SK-N-SH (cell line): ENCODE measurements around the gene C5orf52. TPM values are rescaled to one million over a fixed set of nuclear protein-coding genes. Genes with fewer than 3 reads are reported as not detected.

Experiments
- CTCF ChIA-PET: fragments of 300-600, 350-600 bp; formaldehyde crosslinking; extraction: SDS; loops from one replicate; lab custom pipeline; 2021; lab: Yijun Ruan, JAX
- POLR2A ChIA-PET: fragments of 350-600 bp; sonication (Branson Sonifier 250); formaldehyde crosslinking; extraction: SDS; loops from one replicate; lab custom pipeline; 2020; ENCODE audit warnings: antibody characterized with exemption, inconsistent platforms; lab: Yijun Ruan, JAX
- DNase-seq: peaks from one replicate; pipeline ENCODE4 v3.0.0; 2012
- H2AFZ ChIP-seq: fragments of 200-600 bp; sonication (generic); 2 replicates; pipeline ENCODE4 v1.8.1; 2016; ENCODE audit warnings: antibody characterized with exemption, mild to moderate bottlenecking, low read depth
- H3F3A ChIP-seq: fragments of 200-600 bp; sonication (generic); replicated peaks from 2 replicates; pipeline ENCODE3; 2016; ENCODE audit warnings: antibody characterized with exemption, mild to moderate bottlenecking; ENCODE audit not compliant: insufficient read depth
- H3K27ac ChIP-seq, 2 experiments: fragments of 200-500 bp in 1 of 2; fragments of 200-600 bp in 1 of 2; sonication (Bioruptor generic) in 1 of 2; sonication (generic), shearing (Covaris generic) in 1 of 2; 2 replicates each; pipeline versions ENCODE4 v1.5.1 to v1.6.1; 2014 to 2016; ENCODE audit warnings: low read depth in 2 of 2, inconsistent platforms in 1 of 2, low read length in 1 of 2, mild to moderate bottlenecking in 1 of 2, mixed read lengths in 1 of 2
- H3K27me3 ChIP-seq: fragments of 200-600 bp; sonication (generic), shearing (Covaris generic); 2 replicates; pipeline ENCODE4 v1.6.1; 2016; ENCODE audit warnings: mixed run types; ENCODE audit not compliant: insufficient read depth
- H3K36me3 ChIP-seq, 2 experiments: fragments of 200-500 bp in 1 of 2; fragments of 200-600 bp in 1 of 2; sonication (Bioruptor generic) in 1 of 2; sonication (generic) in 1 of 2; replicated peaks in 1 of 2; 2 replicates each; pipeline versions ENCODE3 to v1.5.1; 2014 to 2016; ENCODE audit warnings: low read length in 1 of 2, mild to moderate bottlenecking in 1 of 2; ENCODE audit not compliant: insufficient read depth in 2 of 2, control insufficient read depth in 1 of 2
- H3K4me1 ChIP-seq, 2 experiments: fragments of 200-500 bp in 1 of 2; fragments of 200-600 bp in 1 of 2; sonication (Bioruptor generic) in 1 of 2; sonication (generic), shearing (Covaris generic) in 1 of 2; 2 replicates each; pipeline versions ENCODE4 v1.5.1 to v1.6.1; 2014 to 2016; ENCODE audit warnings: low read depth in 1 of 2, low read length in 1 of 2, mixed run types in 1 of 2; ENCODE audit not compliant: insufficient read depth in 2 of 2, control insufficient read depth in 1 of 2
- H3K4me2 ChIP-seq: fragments of 200-600 bp; sonication (generic), shearing (Covaris generic); 2 replicates; pipeline ENCODE4 v1.6.1; 2017; ENCODE audit warnings: mixed run types
- H3K4me3 ChIP-seq, 2 experiments: fragments of 200-500 bp in 1 of 2; fragments of 200-600 bp in 1 of 2; sonication (Bioruptor generic) in 1 of 2; sonication (generic), shearing (Covaris generic) in 1 of 2; 2 replicates each; pipeline versions ENCODE4 v1.5.1 to v1.8.1; 2014 to 2016; ENCODE audit warnings: low read depth in 2 of 2, inconsistent platforms in 1 of 2, low read length in 1 of 2, mild to moderate bottlenecking in 1 of 2, mixed read lengths in 1 of 2, moderate library complexity in 1 of 2
- H3K79me2 ChIP-seq: fragments of 200-600 bp; sonication (generic); 2 replicates; pipeline ENCODE4 v1.8.1; 2017; ENCODE audit warnings: mild to moderate bottlenecking; ENCODE audit not compliant: insufficient read depth
- H3K9ac ChIP-seq: fragments of 200-600 bp; sonication (generic); 2 replicates; pipeline ENCODE4 v1.6.1; 2017; ENCODE audit warnings: mixed run types
- H3K9me2 ChIP-seq: fragments of 200-600 bp; sonication (generic); 2 replicates; pipeline ENCODE4 v1.6.1; 2017; ENCODE audit warnings: mixed run types
- H3K9me3 ChIP-seq: fragments of 200-600 bp; sonication (generic); 2 replicates; pipeline ENCODE4 v1.6.1; 2017; ENCODE audit warnings: mixed run types, mild to moderate bottlenecking, moderate library complexity
- H4K20me1 ChIP-seq: fragments of 200-600 bp; sonication (generic); 2 replicates; pipeline ENCODE4 v1.6.1; 2017; ENCODE audit warnings: mild to moderate bottlenecking, mixed run types; ENCODE audit not compliant: insufficient read depth
- CTCF ChIP-seq: fragments of 200-600 bp; sonication (generic); IDR thresholded peaks from 2 replicates; pipeline ENCODE4 v1.6.1; 2017; ENCODE audit warnings: antibody characterized with exemption, mild to moderate bottlenecking, moderate library complexity
- EP300 ChIP-seq, 2 experiments: IDR thresholded peaks; 2 replicates each; pipeline versions ENCODE4 v1.4.0 to v1.6.1; 2012; ENCODE audit warnings: borderline replicate concordance in 1 of 2, low read depth in 1 of 2, low read length in 1 of 2
- FOXJ3 ChIP-seq: sonication (generic); formaldehyde crosslinking; IDR thresholded peaks from 2 replicates; pipeline ENCODE4 v1.5.1; 2020; ENCODE audit warnings: mild to moderate bottlenecking, missing genetic modification reagents
- GABPA ChIP-seq: IDR thresholded peaks from 2 replicates; pipeline ENCODE4 v1.4.0; 2012; ENCODE audit warnings: low read depth, mild to moderate bottlenecking
- MEF2A ChIP-seq: IDR thresholded peaks from 2 replicates; pipeline ENCODE4 v1.4.0; 2012; ENCODE audit warnings: low read depth, borderline replicate concordance
- RCOR1 ChIP-seq: fragments of 150-350 bp; IDR thresholded peaks from 2 replicates; pipeline ENCODE4 v1.6.1; 2017; ENCODE audit warnings: antibody characterized with exemption, low read length
- SMC3 ChIP-seq: IDR thresholded peaks from 2 replicates; pipeline ENCODE4 v1.6.1; 2012; ENCODE audit warnings: low read depth, low read length, improper control_type of control experiment
- TCF12 ChIP-seq: IDR thresholded peaks from 2 replicates; pipeline ENCODE4 v1.4.0; 2012
- YY1 ChIP-seq: IDR thresholded peaks from 2 replicates; pipeline ENCODE4 v1.4.0; 2012; ENCODE audit warnings: low read depth, mild to moderate bottlenecking
- WGBS: methylation state at CpG from one replicate; pipeline ENCODE4 v1.1.6; 2017; ENCODE audit warnings: low lambda C conversion rate; 5-methylcytosine and 5-hydroxymethylcytosine counted together
- polyA plus RNA-seq, 3 experiments: library from polyadenylated mRNA; depleted of rRNA; stranded (reverse); fragments of >200 nt; gene quantifications; 2 replicates each; pipeline ENCODE4 v1.2.3, GENCODE V29; 2012

The C5orf52 gene
- polyA plus RNA-seq, 1 of the 3 experiments (the other 2 are of a cell fraction): not detected

GRCh38 chr5:157680239-157680638 is 8.9 kb downstream of the C5orf52 start:
- H3K9ac ChIP-seq: no peak overlapping the region
- no peaks in the 10 kb centered on the region for H3K9me2 ChIP-seq
- no peak overlapping the region for H3K4me2 ChIP-seq
- no peak for DNase-seq
- H3K9me3 ChIP-seq: no peaks in the 10 kb centered on the region
- H2AFZ ChIP-seq: no peak overlapping the region
- H3K79me2 ChIP-seq: no peaks in the 10 kb centered on the region
- no peaks in the 10 kb centered on the region for H4K20me1 ChIP-seq
- TF ChIP-seq SMC3: no peak
- no peak for TF ChIP-seq CTCF
- TF ChIP-seq GABPA: no peak
- no peak for TF ChIP-seq MEF2A
- TF ChIP-seq FOXJ3 (CRISPR knock-in tag): no peak
- no peak for TF ChIP-seq EP300 (IDR thresholded peaks at IDR 0.05; ENCODE audit: borderline replicate concordance in 1 of 2, low read depth in 1 of 2, low read length in 1 of 2)
- no peak for TF ChIP-seq YY1
- no peaks in the 10 kb centered on the region for H3K27me3 ChIP-seq
- H3K36me3 ChIP-seq: no peaks in the 10 kb centered on the region
- H3F3A ChIP-seq: no peaks in the 10 kb centered on the region
- CTCF ChIA-PET: no interaction called here
- POLR2A ChIA-PET: no interaction called here
- H3K4me1 ChIP-seq: no peaks in the 10 kb centered on the region
- WGBS: 95% methylated on average over 2 of the region's 2 CpGs
- no peak overlapping the region for H3K27ac ChIP-seq
- H3K4me3 ChIP-seq: no peak overlapping the region

- H3K27me3 ChIP-seq: no peaks in the 10 kb centered on the region
- no peaks in the 10 kb centered on the region for H3F3A ChIP-seq
- no peak overlapping the region for H3K4me3 ChIP-seq
- no peaks in the 10 kb centered on the region for H4K20me1 ChIP-seq
- ChIA-PET POLR2A (no interaction called here), CTCF (interaction anchor here (1.5 kb wide), 1 partner anchor 12 kb away, joined by 3 read pairs; no protein-coding TSS in a partner anchor)
- no peaks in the 10 kb centered on the region for H3K4me1 ChIP-seq
- H3K9me3 ChIP-seq: no peaks in the 10 kb centered on the region
- no peaks in the 10 kb centered on the region for H3K79me2 ChIP-seq
- no peak for DNase-seq
- H3K9me2 ChIP-seq: no peaks in the 10 kb centered on the region
- WGBS: 65% methylated on average over 2 of the region's 4 CpGs
- TF ChIP-seq CTCF (no peak), RCOR1 (no peak), TCF12 (no peak)
- no peak overlapping the region for H3K4me2 ChIP-seq
- H2AFZ ChIP-seq: no peak overlapping the region
- H3K27ac ChIP-seq: no peak overlapping the region
- H3K36me3 ChIP-seq: no peaks in the 10 kb centered on the region
- H3K9ac ChIP-seq: no peak overlapping the region
Observed at GRCh38 chr5:157681048-157681447, 9.7 kb downstream of the C5orf52 start.
